Measurements from ENCODE around the gene FRMD5.

The FRMD5 gene

DNA sequence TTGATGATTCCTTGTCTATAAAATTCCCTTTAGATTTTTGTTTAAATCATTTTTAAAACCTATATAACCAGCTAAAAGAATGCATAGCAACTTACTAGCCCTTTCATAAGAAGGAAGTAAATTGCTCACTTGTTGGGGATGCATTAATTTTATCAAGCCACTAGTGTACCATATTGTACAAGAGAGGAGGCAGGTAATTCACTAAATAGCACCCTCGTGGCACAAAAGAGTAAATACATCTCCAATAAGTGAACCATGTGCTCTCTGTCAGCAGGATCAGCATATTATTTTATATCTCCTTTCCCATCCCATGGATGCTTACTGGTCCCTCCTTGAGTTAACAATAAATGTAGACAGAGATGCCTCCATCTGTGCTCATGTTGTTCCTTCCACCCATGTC is 34.3 kb downstream of the FRMD5 start:
- DNase-seq (ENCODE audit: low read depth) = no peak

GRCh38 chr15:44159492-44159891 is 35.6 kb downstream of the FRMD5 start:
- DNase-seq (ENCODE audit: low read depth) = no peak

GRCh38 chr15:44158111-44158510 is 37.0 kb downstream of the FRMD5 start:
- DNase-seq (ENCODE audit: low read depth) = no peak

DNA sequence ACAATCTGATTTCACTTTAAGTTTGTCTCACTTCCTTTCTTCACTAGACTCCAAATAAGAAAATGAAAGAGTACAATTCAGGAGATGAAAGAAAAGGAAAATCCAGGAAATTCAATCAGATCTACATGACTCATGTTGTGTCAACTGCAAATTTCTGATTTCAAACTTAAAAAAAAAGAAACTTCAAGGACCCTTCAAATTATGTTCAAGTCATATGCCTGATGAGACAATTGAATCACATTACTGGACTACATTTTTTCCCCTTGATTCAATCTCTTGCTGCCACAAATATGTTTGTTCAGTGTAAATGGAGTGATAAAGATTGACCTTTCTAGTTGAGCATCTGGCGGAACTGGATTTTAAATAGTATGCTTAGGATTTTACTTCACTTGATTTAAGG is 37.4 kb downstream of the FRMD5 start:
- no peak for DNase-seq (ENCODE audit: low read depth)

- no peak for DNase-seq (ENCODE audit: low read depth)
Measured at GRCh38 chr15:44153352-44153751, 41.7 kb downstream of the FRMD5 start.

- DNase-seq (ENCODE audit: low read depth) = no peak
Measured at GRCh38 chr15:44149224-44149623, 45.8 kb downstream of the FRMD5 start.

- DNase-seq (ENCODE audit: low read depth) = no peak
Measured at GRCh38 chr15:44148580-44148979, 46.5 kb downstream of the FRMD5 start.

- no peak for DNase-seq (ENCODE audit: low read depth)
Measured at GRCh38 chr15:44147636-44148035, 47.4 kb downstream of the FRMD5 start.

- no peak for DNase-seq (ENCODE audit: low read depth)
Measured at GRCh38 chr15:44145495-44145894, 49.6 kb downstream of the FRMD5 start.

DNA sequence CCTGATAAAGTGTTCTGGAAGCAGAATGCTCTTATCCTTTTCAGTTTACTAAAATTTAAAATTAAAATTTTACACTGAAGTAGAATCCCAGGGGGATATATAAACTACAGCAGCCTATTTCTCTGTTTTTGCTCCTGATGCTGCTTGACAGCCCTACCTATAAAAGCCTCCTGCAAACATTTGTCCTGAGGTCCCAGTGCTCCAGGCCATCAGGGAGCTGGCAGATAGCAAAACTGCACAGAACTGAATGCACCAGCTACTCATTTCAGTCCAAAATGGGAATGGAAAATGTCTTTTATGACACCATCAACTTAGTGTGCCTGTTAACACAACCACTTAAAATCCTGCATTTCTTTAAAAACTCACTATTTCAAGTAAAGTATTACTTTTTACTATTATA is 50.1 kb downstream of the FRMD5 start:
- DNase-seq (ENCODE audit: low read depth) = no peak

- no peak for DNase-seq (ENCODE audit: low read depth)
Measured at GRCh38 chr15:44144184-44144583, 50.9 kb downstream of the FRMD5 start.

GRCh38 chr15:44137750-44138149 is 57.3 kb downstream of the FRMD5 start:
- no peak for DNase-seq (ENCODE audit: low read depth)

DNA sequence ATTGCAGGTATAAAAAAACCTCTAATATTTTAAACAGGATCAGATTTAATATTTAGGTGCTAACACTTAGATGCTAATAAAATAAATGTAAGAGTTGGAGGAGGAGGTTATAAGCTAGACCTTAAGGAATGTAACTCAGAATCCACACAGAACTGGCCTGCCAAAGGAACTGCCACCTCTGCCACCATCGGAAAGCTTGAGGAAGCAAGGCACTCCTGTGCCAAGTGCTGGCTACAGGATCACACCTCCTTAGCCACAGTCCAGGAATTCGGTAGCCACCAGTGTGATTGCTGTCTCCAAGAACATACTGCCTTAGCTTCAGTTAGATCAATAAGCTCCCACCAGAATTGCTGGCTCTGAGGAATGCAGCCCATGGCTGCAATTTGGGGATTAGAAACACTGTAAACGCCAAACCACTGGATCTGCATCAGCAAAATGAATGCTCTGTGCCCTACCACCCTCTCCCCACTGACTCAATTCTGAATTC is 58.0 kb downstream of the FRMD5 start:
- no peak for DNase-seq (ENCODE audit: low read depth)

- DNase-seq (ENCODE audit: low read depth) = no peak
Measured at GRCh38 chr15:44132057-44132456, 63.0 kb downstream of the FRMD5 start.

DNA sequence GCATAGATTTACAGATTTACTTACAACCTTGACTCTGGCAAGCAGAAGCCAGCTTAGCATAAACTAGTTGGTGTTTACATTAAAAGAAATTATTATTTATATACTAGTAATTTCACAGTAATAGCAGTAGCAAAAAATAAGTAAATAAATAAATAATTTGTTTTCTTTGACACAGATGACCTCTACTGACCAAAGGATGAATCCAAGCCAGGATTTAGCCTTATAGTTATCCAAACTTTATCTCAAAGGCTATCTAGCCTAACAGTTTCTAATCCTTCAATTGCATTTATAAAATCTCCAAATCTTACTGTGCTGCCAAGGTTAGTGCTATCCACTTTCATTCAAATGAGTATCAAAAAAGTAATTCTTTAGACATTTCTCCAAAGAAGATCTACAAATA is 64.3 kb downstream of the FRMD5 start:
- no peak for DNase-seq (ENCODE audit: low read depth)

GRCh38 chr15:44129911-44130310 is 65.2 kb downstream of the FRMD5 start:
- DNase-seq (ENCODE audit: low read depth) = no peak

DNA sequence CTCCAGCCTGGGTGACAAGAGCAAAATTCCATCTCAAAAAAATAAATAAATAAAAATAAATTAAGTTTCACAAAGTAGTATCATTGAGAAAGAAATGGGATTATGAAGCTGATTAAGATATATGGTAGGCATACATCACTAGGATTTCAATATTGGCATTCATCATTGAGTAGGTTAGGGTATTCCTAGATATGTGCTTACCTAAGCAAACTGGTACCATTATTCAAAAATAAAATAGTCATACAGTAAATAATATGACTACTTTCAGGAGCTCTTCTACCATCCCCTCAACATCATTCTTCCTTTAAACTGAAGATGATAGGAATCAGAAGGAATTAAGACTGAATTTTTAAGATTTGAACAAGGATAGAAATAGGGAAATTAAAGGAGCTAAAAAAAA is 66.6 kb downstream of the FRMD5 start:
- DNase-seq (ENCODE audit: low read depth) = no peak

DNA sequence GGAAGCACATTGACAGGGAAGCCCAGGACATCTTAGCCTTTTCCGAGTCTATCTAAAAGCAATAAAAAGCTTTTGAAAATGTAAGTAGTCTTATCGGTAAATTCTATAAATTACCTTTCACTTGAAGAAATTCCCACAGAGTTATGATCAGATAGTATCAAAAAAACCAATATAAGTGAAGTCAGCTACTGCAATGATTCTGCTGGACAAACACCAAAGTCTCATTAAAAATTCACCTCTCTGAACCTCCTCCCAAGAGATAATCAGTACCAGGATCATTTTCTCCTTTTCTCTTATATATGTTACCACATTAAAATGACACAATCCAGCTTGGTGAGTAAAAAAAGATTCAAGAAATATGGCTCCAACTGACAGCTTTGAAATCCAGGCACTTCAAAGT is 69.2 kb downstream of the FRMD5 start:
- DNase-seq (ENCODE audit: low read depth) = no peak

- no peak for DNase-seq (ENCODE audit: low read depth)
Measured at GRCh38 chr15:44102675-44103254, 92.3 kb downstream of the FRMD5 start.

GRCh38 chr15:44101944-44102343 is 93.1 kb downstream of the FRMD5 start:
- no peak for DNase-seq (ENCODE audit: low read depth)

GRCh38 chr15:44101286-44101685 is 93.8 kb downstream of the FRMD5 start:
- DNase-seq (ENCODE audit: low read depth) = no peak

- DNase-seq (ENCODE audit: low read depth) = no peak
Measured at GRCh38 chr15:44099671-44100070, 95.4 kb downstream of the FRMD5 start.

GRCh38 chr15:44097552-44097951 is 97.5 kb downstream of the FRMD5 start:
- no peak for DNase-seq (ENCODE audit: low read depth)

DNA sequence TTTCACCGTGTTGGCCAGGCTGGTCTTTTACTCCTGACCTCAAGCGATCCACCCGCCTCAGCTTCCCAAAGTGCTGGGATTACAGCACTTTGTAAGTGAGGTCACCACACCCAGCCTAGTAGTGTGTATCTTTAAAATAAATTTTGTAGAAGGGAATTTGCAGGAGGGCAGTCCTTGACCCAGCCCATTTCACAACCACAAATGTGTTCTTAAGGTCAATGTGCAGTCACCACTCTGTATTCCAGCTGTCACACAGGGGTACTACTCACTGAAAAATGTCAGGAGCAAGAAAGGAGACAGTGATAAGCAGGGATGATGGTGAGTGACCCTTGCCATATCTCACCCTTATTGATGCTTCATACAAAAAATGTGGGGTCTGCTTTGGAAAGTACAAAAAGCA is 98.5 kb downstream of the FRMD5 start:
- no peak for DNase-seq (ENCODE audit: low read depth)

GRCh38 chr15:44094781-44095180 is 100.3 kb downstream of the FRMD5 start:
- no peak for DNase-seq (ENCODE audit: low read depth)

Measured in activated T-cell treated with anti-CD3 and anti-CD28 coated beads for 1 hour (primary cell).